Fibroblast of lung (primary cell): ENCODE data around the gene NOC4L. TPM values are rescaled to one million over a fixed set of nuclear protein-coding genes. Genes with fewer than 3 reads are reported as not detected.

Experiments
- DNase-seq, 2 donors: peaks; one replicate each; pipeline versions ENCODE4 v3.0.0 to v3.0.0-alpha.2; 2010; ENCODE audit warnings: low read depth in 2 of 2
- H2AFZ ChIP-seq: 2 replicates; pipeline ENCODE4 v1.5.1; 2012; ENCODE audit warnings: low read length, control low read depth, inconsistent platforms
- H3K27ac ChIP-seq: 2 replicates; pipeline ENCODE4 v1.5.1; 2011; ENCODE audit warnings: low read length, control low read depth; ENCODE audit not compliant: insufficient read depth
- H3K27me3 ChIP-seq: 2 replicates; pipeline ENCODE4 v1.5.1; 2011; ENCODE audit warnings: mild to moderate bottlenecking, low read length; ENCODE audit not compliant: control insufficient read depth, insufficient read depth
- H3K36me3 ChIP-seq: 2 replicates; pipeline ENCODE4 v1.5.1; 2011; ENCODE audit warnings: low read length; ENCODE audit not compliant: control insufficient read depth, insufficient read depth
- H3K4me1 ChIP-seq: 2 replicates; pipeline ENCODE4 v1.5.1; 2011; ENCODE audit warnings: low read length; ENCODE audit not compliant: control insufficient read depth, insufficient read depth; ENCODE audit errors: extremely low read depth
- H3K4me2 ChIP-seq: 2 replicates; pipeline ENCODE4 v1.5.1; 2011; ENCODE audit warnings: low read length, control low read depth; ENCODE audit not compliant: insufficient read depth; ENCODE audit errors: extremely low read depth
- H3K4me3 ChIP-seq, 4 experiments: fragments of 200-600 bp in 1 of 4; sonication (generic) in 1 of 4; replicated peaks in 1 of 4; 2 replicates each; pipeline ENCODE4 v1.5.1; 2011 to 2016; ENCODE audit warnings: low read length in 4 of 4, low read depth in 3 of 4, mild to moderate bottlenecking in 3 of 4, control low read depth in 2 of 4, inconsistent platforms in 1 of 4, mixed read lengths in 1 of 4; ENCODE audit not compliant: insufficient read depth in 1 of 4; ENCODE audit errors: control extremely low read depth in 1 of 4
- H3K79me2 ChIP-seq: 2 replicates; pipeline ENCODE4 v1.5.1; 2012; ENCODE audit warnings: mild to moderate bottlenecking, low read length, inconsistent platforms; ENCODE audit not compliant: control insufficient read depth, insufficient read depth
- H3K9ac ChIP-seq: 2 replicates; pipeline ENCODE4 v1.5.1; 2011; ENCODE audit warnings: mild to moderate bottlenecking, low read length, control low read depth; ENCODE audit not compliant: insufficient read depth
- H3K9me3 ChIP-seq: 2 replicates; pipeline ENCODE4 v1.5.1; 2012; ENCODE audit warnings: low read depth, low read length; ENCODE audit not compliant: control insufficient read depth, insufficient read depth
- H4K20me1 ChIP-seq: 2 replicates; pipeline ENCODE4 v1.5.1; 2011; ENCODE audit warnings: low read length; ENCODE audit not compliant: control insufficient read depth, insufficient read depth; ENCODE audit errors: extremely low read depth
- EZH2 ChIP-seq: IDR thresholded peaks from 2 replicates; pipeline ENCODE4 v1.5.1; 2012; ENCODE audit warnings: low read length, control low read depth, mild to moderate bottlenecking; ENCODE audit errors: missing control alignments
- polyA plus RNA-seq, 2 donors: library from polyadenylated mRNA; depleted of rRNA in 1 of 2; stranded (reverse) in 1 of 2; unstranded in 1 of 2; fragments of >200 nt; gene quantifications; 2 replicates each; pipeline ENCODE4 v1.2.1, GENCODE V29; 2011 to 2012; ENCODE audit warnings: missing spikeins in 1 of 2
- total RNA-seq: library from RNA; depleted of rRNA; stranded (reverse); fragments of >200 nt; gene quantifications from 2 replicates; pipeline ENCODE4 v1.2.1, GENCODE V29; 2014
- TF ChIP-seq, protein P1 (sequence below), 2 donors: IDR thresholded peaks in 1 of 2; conservative IDR thresholded peaks in 1 of 2; 1 replicate in 1 of 2; 2 replicates in 1 of 2; pipeline ENCODE4 v1.5.1; 2011 to 2012; ENCODE audit warnings: low read length in 2 of 2, control low read depth in 1 of 2, inconsistent platforms in 1 of 2, low read depth in 1 of 2, mild to moderate bottlenecking in 1 of 2

NOC4L gene
- total and polyA plus RNA-seq, 2 donors (not counting 1 experiment from before 2014, with no cell fraction given): 3.0 to 6.8 TPM

DNA sequence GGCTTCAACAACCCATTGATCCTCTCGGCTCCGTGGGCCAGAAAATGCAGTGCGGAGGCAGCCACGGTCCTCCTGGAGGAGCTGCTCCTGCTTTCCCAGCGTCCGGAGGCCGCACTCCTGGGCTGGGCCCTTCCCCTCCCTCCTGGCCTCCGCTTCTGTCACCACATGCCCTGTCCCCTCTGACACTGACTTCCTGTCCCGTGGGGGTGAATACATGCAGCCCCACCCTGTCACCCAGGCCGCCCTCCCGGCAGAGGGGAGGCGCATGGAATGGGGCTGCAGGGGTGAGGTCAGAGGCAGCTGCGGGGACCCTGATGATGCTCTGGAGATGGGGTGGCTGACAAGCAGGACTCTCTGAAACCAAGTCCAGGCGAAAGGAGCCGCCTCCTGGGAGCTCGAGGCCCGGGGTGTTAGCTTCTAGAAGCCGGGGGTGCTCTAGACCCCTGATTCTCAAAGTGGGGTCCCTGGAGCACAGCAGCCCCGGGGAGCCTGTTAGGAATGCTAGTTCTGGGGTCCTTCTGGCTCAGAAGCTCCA, 32.2 kb downstream of the NOC4L start:
- Histone ChIP-seq H3K4me1 (no peaks in the 10 kb centered on the region), H3K27ac (no peak overlapping the region), H2AFZ (no peak overlapping the region), H4K20me1 (no peaks in the 10 kb centered on the region), H3K9ac (no peak overlapping the region), H3K4me2 (no peak overlapping the region), H3K27me3 (peaks cover 19% of the 10 kb centered on the region), H3K4me3 (no peak overlapping the region), H3K36me3 (no peaks in the 10 kb centered on the region), H3K79me2 (no peaks in the 10 kb centered on the region), H3K9me3 (no peaks in the 10 kb centered on the region)
- DNase-seq: no peak
- TF ChIP-seq, protein P1, sequence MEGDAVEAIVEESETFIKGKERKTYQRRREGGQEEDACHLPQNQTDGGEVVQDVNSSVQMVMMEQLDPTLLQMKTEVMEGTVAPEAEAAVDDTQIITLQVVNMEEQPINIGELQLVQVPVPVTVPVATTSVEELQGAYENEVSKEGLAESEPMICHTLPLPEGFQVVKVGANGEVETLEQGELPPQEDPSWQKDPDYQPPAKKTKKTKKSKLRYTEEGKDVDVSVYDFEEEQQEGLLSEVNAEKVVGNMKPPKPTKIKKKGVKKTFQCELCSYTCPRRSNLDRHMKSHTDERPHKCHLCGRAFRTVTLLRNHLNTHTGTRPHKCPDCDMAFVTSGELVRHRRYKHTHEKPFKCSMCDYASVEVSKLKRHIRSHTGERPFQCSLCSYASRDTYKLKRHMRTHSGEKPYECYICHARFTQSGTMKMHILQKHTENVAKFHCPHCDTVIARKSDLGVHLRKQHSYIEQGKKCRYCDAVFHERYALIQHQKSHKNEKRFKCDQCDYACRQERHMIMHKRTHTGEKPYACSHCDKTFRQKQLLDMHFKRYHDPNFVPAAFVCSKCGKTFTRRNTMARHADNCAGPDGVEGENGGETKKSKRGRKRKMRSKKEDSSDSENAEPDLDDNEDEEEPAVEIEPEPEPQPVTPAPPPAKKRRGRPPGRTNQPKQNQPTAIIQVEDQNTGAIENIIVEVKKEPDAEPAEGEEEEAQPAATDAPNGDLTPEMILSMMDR (conservative IDR thresholded peaks at IDR 0.05 in 1 of 2, IDR thresholded peaks at IDR 0.05 in 1 of 2; ENCODE audit: low read depth in 1 of 2, low read length in 2 of 2): no peak
- no peak for TF ChIP-seq EZH2

DNA sequence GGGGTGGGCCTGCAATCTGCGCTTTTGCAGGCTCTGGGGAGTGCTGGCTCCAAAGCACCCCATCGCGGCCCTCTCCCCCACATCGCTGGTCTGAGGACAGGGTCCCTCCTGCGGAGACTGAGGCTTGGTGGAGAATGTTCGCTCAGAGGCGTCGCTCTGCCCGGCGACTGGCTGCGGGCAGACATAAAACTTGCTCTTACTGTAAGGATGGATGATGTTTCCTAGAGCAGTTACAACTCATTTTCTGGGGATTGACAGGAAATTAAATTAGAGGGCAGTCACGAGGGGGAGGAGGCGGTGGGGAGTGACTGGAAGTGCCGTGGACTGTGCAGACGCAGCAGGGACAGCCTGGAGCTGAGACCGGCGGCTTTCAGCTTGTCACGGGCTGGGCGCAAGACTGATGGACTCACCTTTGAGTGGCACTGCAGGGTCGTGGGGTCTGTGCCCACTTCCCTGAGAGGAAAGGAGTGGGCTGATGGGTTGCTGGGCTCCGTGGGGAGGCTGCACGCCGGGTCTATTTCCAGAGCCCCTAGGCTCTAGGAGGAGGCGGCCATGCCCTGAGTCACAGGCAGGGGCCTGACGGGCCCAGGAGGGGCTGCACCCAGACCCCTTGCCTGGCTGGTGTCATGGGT, 32.8 kb downstream of the NOC4L start:
- Histone ChIP-seq H3K4me3 (no peak overlapping the region), H4K20me1 (no peaks in the 10 kb centered on the region), H3K79me2 (no peaks in the 10 kb centered on the region), H3K36me3 (no peaks in the 10 kb centered on the region), H3K27ac (no peak overlapping the region), H3K9ac (no peak overlapping the region), H3K4me1 (no peaks in the 10 kb centered on the region), H3K27me3 (peaks cover 17% of the 10 kb centered on the region), H3K9me3 (no peaks in the 10 kb centered on the region), H3K4me2 (no peak overlapping the region), H2AFZ (no peak overlapping the region)
- DNase-seq: no peak
- no peak for TF ChIP-seq EZH2
- TF ChIP-seq, protein P1 (conservative IDR thresholded peaks at IDR 0.05 in 1 of 2, IDR thresholded peaks at IDR 0.05 in 1 of 2; ENCODE audit: low read depth in 1 of 2, low read length in 2 of 2): no peak

DNA sequence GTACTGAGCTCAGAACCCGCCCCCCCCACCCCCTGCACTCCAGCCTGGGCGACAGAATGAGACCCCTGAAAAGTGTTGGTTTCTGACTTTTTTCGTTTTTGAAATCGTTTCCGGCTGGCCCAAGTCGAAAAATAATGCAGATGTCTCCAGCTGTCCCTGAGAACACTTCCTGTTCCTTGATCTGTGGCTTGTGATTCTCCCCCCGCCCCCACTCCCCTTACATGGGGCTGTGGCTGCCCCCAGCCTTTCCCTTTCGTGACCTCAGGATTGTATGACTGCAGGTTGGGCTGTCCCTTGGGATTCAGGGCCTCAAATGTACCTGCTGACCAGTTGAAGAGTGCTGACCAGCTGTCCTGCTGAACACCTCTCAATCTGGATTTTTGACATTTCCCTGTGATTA, 34.1 kb downstream of the NOC4L start:
- Histone ChIP-seq H3K9me3 (no peaks in the 10 kb centered on the region), H4K20me1 (no peaks in the 10 kb centered on the region), H2AFZ (no peak overlapping the region), H3K27ac (no peak overlapping the region), H3K4me2 (no peak overlapping the region), H3K79me2 (no peaks in the 10 kb centered on the region), H3K9ac (no peak overlapping the region), H3K27me3 (peaks cover 13% of the 10 kb centered on the region), H3K36me3 (no peaks in the 10 kb centered on the region), H3K4me1 (no peaks in the 10 kb centered on the region), H3K4me3 (no peak overlapping the region)
- TF ChIP-seq, protein P1 (conservative IDR thresholded peaks at IDR 0.05 in 1 of 2, IDR thresholded peaks at IDR 0.05 in 1 of 2; ENCODE audit: low read depth in 1 of 2, low read length in 2 of 2): no peak
- no peak for TF ChIP-seq EZH2
- DNase-seq: no peak
